ENCODE results near the gene ANKDD1B.

DNA sequence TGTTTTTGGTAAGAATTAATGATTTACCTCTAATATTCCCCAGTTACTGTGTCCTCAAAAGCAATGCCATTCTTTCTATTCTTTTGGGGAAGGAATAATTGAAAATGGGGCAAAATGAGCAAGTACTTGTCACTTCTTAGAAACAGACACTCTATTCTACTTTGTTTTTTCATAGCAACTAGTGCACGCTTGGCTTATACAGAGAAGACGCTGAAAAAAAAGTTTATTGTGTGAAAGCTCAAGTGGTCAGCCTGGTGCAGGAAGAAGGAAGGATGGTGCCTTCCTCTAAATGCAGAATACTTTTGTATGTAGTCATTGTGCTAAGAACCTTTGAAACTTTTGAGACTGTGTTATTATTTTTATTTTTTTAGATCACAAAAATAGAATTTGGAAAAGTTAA lies 29.6 kb downstream of the ANKDD1B start:
- TF ChIP-seq, protein P1, sequence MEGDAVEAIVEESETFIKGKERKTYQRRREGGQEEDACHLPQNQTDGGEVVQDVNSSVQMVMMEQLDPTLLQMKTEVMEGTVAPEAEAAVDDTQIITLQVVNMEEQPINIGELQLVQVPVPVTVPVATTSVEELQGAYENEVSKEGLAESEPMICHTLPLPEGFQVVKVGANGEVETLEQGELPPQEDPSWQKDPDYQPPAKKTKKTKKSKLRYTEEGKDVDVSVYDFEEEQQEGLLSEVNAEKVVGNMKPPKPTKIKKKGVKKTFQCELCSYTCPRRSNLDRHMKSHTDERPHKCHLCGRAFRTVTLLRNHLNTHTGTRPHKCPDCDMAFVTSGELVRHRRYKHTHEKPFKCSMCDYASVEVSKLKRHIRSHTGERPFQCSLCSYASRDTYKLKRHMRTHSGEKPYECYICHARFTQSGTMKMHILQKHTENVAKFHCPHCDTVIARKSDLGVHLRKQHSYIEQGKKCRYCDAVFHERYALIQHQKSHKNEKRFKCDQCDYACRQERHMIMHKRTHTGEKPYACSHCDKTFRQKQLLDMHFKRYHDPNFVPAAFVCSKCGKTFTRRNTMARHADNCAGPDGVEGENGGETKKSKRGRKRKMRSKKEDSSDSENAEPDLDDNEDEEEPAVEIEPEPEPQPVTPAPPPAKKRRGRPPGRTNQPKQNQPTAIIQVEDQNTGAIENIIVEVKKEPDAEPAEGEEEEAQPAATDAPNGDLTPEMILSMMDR (IDR thresholded peaks at IDR 0.05 in 8 of 11, conservative IDR thresholded peaks at IDR 0.05 in 3 of 11): no peak
- TF ChIP-seq POLR2AphosphoS5 (IDR thresholded peaks at IDR 0.05) (no peak), POLR2A (IDR thresholded peaks at IDR 0.05) (no peak)
